ENCODE measurements around the gene ZCCHC10.
"Not testable (repeated sequence)": the region's sequence is repeated elsewhere in the genome, so short reads cannot be mapped to it uniquely, and the experiment has no call there.

ZCCHC10 gene

DNA sequence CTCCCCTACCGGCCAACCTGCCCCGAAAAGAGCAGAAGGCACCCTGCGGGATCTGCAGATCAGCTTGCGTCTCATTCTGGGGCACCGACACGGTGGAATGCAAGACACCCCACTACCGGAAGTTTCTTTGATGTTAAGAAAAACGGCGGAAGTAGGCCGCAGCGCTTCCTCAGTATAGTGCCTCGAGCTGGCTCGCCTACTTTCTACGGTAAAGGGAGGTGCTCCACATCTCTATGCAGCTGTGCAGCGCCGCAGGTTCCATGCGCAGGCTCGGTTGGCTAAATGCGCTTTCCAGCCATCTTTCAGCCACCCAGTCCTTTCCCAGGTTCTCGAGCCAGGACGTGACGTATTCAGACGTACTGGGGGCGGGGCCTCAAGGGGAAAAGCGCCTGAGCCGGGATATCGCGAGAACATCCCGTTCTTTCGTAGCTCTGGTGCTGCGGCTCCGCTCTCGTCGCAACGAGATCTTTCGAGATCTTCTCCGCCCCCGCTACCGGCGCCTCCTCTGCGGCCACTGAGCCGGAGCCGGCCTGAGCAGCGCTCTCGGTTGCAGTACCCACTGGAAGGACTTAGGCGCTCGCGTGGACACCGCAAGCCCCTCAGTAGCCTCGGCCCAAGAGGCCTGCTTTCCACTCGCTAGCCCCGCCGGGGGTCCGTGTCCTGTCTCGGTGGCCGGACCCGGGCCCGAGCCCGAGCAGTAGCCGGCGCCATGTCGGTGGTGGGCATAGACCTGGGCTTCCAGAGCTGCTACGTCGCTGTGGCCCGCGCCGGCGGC, 25.4 kb upstream of the ZCCHC10 start, which contains the start of gene HSPA4:
HSPA4 (plus strand) TSS at position 472 of the 775 bp plus-strand sequence; CDS start at position 710, 238 bp downstream.
- TF ChIP-seq, protein P1, sequence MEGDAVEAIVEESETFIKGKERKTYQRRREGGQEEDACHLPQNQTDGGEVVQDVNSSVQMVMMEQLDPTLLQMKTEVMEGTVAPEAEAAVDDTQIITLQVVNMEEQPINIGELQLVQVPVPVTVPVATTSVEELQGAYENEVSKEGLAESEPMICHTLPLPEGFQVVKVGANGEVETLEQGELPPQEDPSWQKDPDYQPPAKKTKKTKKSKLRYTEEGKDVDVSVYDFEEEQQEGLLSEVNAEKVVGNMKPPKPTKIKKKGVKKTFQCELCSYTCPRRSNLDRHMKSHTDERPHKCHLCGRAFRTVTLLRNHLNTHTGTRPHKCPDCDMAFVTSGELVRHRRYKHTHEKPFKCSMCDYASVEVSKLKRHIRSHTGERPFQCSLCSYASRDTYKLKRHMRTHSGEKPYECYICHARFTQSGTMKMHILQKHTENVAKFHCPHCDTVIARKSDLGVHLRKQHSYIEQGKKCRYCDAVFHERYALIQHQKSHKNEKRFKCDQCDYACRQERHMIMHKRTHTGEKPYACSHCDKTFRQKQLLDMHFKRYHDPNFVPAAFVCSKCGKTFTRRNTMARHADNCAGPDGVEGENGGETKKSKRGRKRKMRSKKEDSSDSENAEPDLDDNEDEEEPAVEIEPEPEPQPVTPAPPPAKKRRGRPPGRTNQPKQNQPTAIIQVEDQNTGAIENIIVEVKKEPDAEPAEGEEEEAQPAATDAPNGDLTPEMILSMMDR (IDR thresholded peaks at IDR 0.05; ENCODE audit: insufficient read depth, low read depth, low read length, missing control alignments), result no peak

DNA sequence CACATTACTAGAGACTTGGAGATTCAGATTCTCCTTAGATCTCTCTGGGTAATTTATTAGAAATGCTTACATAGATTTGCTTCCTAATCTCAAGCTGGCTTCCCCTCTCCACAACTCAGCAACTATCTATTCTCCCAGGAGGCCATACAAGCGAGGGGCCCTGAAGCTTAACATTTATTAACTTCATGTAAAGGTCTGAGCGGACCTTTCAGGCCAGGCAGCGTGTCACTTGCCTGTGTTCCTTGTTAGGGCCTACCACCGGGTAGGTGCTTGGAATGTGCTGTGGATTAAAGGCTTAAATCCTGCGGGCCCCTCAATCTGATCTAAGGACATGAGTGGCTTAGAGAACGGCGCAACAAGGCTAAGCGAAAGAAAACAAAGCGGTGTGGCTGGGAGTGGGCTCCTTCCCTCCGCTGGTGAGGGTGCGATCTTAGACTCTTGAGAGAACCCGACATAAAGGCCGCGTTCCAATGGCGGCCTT, 24.8 kb upstream of the ZCCHC10 start:
- TF ChIP-seq, protein P1 (IDR thresholded peaks at IDR 0.05; ENCODE audit: insufficient read depth, low read depth, low read length, missing control alignments), result no peak
- H3K4me3 ChIP-seq (ENCODE audit: low read depth, low read length), result peak overlapping the region; percentile 82
- no peak for DNase-seq (ENCODE audit: low read depth)

More for the DNA sequence above, 25.4 kb upstream of the ZCCHC10 start, which contains the start of gene HSPA4:
- H3K4me3 ChIP-seq (ENCODE audit: low read depth, low read length), result peak within 1 kb of the TSS; percentile 82
- DNase-seq (ENCODE audit: low read depth), result peak; percentile 99

DNA sequence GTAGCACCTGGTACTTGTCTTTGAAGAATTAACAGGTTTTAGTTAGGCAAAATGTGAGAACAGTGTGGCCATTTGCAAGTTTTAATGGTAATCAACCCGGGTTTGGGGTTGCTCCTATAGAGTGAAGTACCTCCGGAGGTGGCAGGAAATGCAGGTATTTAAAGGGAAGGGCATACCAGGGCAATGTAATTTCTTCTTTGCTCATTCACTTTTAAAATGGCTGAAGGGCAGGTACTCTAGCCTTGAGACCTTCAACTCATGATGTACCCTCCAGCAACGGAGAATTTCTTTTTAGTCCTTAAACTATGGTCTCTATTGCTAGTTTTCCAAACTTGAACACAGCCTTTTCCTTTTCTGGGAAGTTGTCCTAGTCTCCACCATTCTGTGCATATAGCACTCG, 24.2 kb upstream of the ZCCHC10 start:
- H3K4me3 ChIP-seq (ENCODE audit: low read depth, low read length), result peak overlapping the region; percentile 82
- peak; percentile 38 for DNase-seq (ENCODE audit: low read depth)
- TF ChIP-seq, protein P1 (IDR thresholded peaks at IDR 0.05; ENCODE audit: insufficient read depth, low read depth, low read length, missing control alignments), result no peak

DNA sequence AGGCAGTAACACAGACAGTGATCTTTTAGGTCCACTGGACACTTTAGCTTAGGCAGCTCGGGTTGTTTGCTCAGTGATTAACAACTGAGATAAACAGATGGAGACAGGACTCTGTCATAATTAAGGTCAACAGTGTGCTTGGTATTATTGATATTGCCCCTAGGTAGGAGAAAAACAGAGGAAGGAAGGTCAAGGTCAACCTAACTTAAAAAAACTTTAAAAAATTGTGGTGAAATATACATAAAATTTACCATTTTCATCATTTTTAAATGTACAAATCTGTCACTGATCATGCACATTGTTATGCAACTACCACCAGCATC, 23.3 kb upstream of the ZCCHC10 start:
- no peak overlapping the region for H3K4me3 ChIP-seq (ENCODE audit: low read depth, low read length)
- TF ChIP-seq, protein P1 (IDR thresholded peaks at IDR 0.05; ENCODE audit: insufficient read depth, low read depth, low read length, missing control alignments), result no peak
- DNase-seq (ENCODE audit: low read depth), result no peak

DNA sequence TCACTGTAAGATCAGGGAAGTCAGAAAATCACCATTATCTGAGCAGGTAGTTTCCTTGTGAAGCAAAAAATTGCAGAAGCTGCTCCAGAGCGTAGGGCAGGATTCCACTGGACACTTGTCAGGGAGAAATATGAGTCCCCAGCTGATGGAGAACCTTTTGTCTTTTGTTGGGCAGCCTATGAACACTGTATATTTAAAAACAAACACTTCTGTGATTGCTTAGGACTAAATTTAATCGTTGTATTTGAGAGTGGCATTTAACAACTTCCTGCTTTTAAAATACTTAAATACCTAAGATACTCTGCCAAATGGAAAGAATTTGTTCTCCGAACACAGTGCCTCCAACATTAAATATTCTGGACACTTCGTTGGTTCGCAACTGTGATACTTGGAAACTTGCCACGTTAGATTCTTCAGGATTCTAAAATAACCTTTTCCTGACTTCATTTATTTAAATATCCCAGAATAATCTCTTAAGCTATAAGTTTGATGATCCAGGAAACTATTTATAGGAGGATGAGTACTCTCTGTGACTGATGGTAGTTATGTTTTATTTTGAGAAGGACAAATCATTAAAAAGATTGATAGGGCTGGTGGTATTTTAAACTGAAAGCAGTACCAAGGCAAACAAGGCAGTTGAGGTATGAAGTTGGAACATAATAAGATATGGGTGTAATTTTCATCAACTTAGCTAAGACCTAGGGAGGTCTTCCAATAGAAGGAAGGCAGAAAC, 22.8 kb upstream of the ZCCHC10 start:
- TF ChIP-seq, protein P1 (IDR thresholded peaks at IDR 0.05; ENCODE audit: insufficient read depth, low read depth, low read length, missing control alignments), result no peak
- no peak for DNase-seq (ENCODE audit: low read depth)
- no peak overlapping the region for H3K4me3 ChIP-seq (ENCODE audit: low read depth, low read length)

DNA sequence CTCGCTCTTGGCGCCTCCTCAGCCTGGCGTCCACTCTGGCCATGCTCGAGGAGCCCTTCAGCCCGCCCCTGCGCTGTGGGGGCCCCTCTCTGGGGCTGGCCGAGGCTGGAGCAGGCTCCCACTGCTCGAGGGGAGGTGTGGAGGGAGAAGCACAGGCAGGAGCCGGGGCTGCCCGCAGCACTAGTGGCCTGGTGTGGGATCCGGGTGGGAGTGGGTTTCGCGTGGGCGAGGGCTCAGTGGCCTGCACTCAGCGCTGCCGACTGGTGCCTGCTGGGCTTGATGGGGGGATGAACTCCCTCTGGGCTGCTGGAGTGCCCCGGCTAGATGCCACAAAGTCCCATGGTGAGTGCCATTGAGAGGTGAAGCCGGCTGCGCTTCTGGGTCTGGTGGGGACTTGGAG, 21.1 kb upstream of the ZCCHC10 start:
- H3K4me3 ChIP-seq (ENCODE audit: low read depth, low read length), result no peak overlapping the region
- DNase-seq (ENCODE audit: low read depth), result no peak
- TF ChIP-seq, protein P1 (IDR thresholded peaks at IDR 0.05; ENCODE audit: insufficient read depth, low read depth, low read length, missing control alignments), result no peak

DNA sequence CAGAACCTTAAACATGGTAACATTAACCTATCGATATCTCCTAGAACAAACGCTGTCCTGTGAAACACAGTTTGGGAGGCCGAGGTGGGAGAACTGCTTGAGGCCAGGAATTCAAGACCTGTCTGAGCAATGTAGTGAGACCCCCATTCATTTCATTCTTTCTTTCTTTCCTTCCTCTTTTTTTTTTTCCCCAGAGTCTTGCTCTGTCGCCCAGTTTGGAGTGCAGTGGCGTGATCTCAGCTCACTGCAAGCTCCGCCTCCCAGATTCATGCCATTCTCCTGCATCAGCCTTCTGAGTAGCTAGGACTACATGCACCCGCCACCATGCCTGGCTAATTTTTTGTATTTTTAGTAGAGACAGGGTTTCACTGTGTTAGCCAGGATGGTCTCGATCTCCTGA, 20.2 kb upstream of the ZCCHC10 start:
- not testable (repeated sequence) for DNase-seq (ENCODE audit: low read depth); H3K4me3 ChIP-seq (ENCODE audit: low read depth, low read length)
